ENCODE results near the gene PRPSAP1.

DNA sequence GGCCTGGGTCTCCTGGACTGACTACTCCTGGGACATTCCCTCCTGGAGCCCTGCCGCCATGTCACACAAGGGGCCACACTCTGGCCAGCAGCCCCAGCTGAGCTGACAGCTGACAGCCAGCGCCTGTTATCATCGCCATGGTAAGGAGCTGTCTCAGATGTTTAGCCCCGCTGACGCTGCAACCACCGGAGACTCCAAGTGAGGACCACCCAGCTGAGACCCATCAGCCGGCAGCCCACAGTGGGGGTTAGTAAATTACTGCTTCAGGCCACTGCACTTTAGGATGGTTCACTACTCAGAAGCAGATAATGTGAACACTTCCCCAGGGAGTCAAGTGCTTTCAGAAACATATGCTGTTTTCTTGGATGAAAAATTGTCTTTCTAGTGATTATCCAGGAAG lies 16.1 kb upstream of the PRPSAP1 start:
- TF ChIP-seq POLR2A (IDR thresholded peaks at IDR 0.05; ENCODE audit: control extremely low read depth in 1 of 2, low read depth in 2 of 2, low read length in 2 of 2): no peak
- no peak for TF ChIP-seq SUZ12 (IDR thresholded peaks at IDR 0.05; ENCODE audit: low read length)
- TF ChIP-seq EZH2 (IDR thresholded peaks at IDR 0.05; ENCODE audit: low read depth, low read length, severe bottlenecking): no peak
- TF ChIP-seq, protein P1, sequence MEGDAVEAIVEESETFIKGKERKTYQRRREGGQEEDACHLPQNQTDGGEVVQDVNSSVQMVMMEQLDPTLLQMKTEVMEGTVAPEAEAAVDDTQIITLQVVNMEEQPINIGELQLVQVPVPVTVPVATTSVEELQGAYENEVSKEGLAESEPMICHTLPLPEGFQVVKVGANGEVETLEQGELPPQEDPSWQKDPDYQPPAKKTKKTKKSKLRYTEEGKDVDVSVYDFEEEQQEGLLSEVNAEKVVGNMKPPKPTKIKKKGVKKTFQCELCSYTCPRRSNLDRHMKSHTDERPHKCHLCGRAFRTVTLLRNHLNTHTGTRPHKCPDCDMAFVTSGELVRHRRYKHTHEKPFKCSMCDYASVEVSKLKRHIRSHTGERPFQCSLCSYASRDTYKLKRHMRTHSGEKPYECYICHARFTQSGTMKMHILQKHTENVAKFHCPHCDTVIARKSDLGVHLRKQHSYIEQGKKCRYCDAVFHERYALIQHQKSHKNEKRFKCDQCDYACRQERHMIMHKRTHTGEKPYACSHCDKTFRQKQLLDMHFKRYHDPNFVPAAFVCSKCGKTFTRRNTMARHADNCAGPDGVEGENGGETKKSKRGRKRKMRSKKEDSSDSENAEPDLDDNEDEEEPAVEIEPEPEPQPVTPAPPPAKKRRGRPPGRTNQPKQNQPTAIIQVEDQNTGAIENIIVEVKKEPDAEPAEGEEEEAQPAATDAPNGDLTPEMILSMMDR (IDR thresholded peaks at IDR 0.05; ENCODE audit: control extremely low read depth in 1 of 3, insufficient read depth in 1 of 3, low read depth in 1 of 3, low read length in 3 of 3): no peak
- no peak for TF ChIP-seq POLR2AphosphoS5 (IDR thresholded peaks at IDR 0.05; ENCODE audit: low read depth, low read length)
- no peak for TF ChIP-seq TEAD4 (IDR thresholded peaks at IDR 0.05; ENCODE audit: low read depth, low read length)
- TF ChIP-seq ATF2 (IDR thresholded peaks at IDR 0.05; ENCODE audit: low read length): no peak
- TF ChIP-seq SP4 (IDR thresholded peaks at IDR 0.05; ENCODE audit: low read length): no peak
- TF ChIP-seq EP300 (IDR thresholded peaks at IDR 0.05; ENCODE audit: borderline replicate concordance in 1 of 2, low read depth in 2 of 2, low read length in 2 of 2): no peak
- TF ChIP-seq, protein P2, sequence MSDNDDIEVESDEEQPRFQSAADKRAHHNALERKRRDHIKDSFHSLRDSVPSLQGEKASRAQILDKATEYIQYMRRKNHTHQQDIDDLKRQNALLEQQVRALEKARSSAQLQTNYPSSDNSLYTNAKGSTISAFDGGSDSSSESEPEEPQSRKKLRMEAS (IDR thresholded peaks at IDR 0.05): no peak
- TF ChIP-seq TAF1 (IDR thresholded peaks at IDR 0.05; ENCODE audit: low read depth, low read length): no peak
- TF ChIP-seq MAFK (IDR thresholded peaks at IDR 0.05; ENCODE audit: low read depth, low read length): no peak
- no peak for TF ChIP-seq SAP30 (IDR thresholded peaks at IDR 0.05; ENCODE audit: insufficient read depth, insufficient replicate concordance, low read length)
